NT2/D1 (cell line): ENCODE results near the gene KCNMB4.

ENCODE experiments used
- SUZ12 ChIP-seq: IDR thresholded peaks from 2 replicates; pipeline ENCODE4 v1.6.1; 2011; ENCODE audit not compliant: insufficient read length, insufficient read depth; ENCODE audit errors: extremely low read depth
- ZNF274 ChIP-seq: IDR thresholded peaks from 2 replicates; pipeline ENCODE4 v1.6.1; 2011; ENCODE audit warnings: mild to moderate bottlenecking, low read depth, low read length

DNA sequence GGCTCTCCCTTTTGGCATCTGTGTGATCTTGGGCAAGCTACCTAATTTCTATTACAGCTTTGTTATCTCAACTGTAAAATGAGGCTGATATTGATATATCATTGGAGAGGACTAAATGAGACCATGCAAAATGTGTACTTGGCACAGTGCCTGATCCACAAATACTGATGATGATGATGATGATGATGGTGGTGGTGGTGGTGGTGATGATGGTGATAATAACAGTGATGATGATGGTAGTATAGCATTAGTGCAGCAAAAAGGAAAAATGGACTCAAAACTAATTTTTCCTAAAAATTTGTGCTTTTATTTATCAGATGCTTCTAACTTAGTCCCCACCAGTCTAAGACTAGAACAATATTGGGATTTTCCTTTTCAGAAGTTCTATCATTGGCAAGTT, 70.7 kb downstream of the KCNMB4 start:
- no peak for TF ChIP-seq SUZ12
- no peak for TF ChIP-seq ZNF274
